Glomerular endothelial cell (primary cell): ENCODE results near the gene RALGPS1. TPM values are rescaled to one million over a fixed set of nuclear protein-coding genes. Genes with fewer than 3 reads are reported as not detected.

Experiments
- DNase-seq: peaks from one replicate; pipeline ENCODE4 v3.0.0-alpha.2; 2011; ENCODE audit warnings: low read depth, low spot score; ENCODE audit errors: extremely low read depth
- total RNA-seq: library from RNA; depleted of rRNA; stranded (reverse); fragments of >200 nt; gene quantifications from 2 replicates; pipeline ENCODE4 v1.2.3, GENCODE V29; 2015

Gene RALGPS1
- total RNA-seq, 1 donor from 2014 or later: 7.2 TPM

DNA sequence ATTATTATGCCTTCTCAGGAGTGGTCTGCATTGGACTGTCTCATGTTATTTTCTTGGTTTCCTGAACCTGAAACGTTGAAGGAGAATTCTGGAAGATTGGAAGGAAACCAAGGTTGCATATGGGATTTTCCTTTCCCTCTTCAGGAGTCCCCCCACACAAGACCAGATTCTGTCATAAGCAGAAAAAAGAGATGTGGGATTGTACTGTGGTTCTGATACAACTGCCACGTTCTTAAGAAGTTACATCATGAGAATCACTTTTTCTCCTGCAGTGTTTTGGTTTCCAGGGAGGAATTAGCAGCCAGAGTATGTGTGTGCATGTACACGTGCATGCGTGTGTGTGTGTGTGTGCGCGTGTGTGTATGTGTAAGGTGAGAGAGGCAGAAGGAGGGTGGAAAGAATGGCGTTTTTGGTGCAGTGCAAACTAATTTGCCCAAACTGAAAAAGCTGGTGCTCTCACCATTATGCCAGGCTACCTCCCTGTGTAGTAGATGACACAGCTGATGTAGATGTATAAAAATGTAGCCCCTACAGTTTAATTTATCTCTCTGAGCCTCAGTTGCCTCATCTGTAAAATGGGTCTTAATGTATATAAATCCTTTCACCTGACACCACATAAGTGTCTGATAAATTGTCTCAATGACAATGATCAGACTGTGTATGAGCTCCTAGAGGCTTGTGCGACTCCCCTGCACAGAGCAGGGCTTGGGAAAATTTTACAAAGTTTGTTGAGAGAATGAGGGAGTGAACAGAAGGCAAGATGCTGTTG, 38.6 kb downstream of the RALGPS1 start:
- no peak for DNase-seq

- no peak for DNase-seq
Measured at GRCh38 chr9:126955811-126956210, 41.2 kb downstream of the RALGPS1 start.

DNA sequence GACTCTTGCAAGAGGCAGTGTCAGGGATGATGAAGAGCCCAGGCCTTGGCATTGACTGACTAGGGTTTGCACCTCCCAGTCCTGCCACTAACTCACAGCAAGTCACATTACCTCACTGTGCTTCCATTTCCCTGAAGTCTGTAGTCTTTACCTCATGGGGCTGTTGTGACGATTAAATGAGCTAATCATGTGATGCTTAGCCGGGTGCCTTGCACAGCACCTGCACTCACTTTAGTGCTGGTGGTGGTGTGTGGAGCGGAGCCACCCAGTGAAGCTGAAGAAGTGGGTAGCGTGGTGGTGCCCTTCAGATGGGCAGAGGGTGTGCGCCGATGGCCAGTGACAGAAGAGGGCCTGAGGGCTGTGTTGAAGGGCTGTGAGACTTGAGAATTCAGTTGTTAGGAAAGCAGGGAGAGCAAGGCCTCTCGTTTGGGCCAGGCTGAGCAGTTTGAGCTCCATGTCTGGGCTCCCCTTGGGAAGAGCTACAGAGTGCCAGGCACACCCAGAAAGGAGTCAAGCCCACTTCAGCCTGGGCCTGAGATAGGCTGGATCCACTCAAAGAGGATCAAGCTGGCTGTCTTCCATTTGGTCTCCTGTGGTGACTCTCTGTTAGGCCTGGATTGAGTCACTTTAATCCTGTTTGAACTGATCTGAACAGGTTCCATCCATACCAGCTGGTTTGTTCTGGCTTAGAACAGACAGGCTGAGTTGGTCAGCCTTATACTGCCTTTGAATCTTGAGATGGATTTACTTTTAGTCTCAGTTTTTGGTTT, 42.5 kb downstream of the RALGPS1 start:
- DNase-seq: no peak

DNA sequence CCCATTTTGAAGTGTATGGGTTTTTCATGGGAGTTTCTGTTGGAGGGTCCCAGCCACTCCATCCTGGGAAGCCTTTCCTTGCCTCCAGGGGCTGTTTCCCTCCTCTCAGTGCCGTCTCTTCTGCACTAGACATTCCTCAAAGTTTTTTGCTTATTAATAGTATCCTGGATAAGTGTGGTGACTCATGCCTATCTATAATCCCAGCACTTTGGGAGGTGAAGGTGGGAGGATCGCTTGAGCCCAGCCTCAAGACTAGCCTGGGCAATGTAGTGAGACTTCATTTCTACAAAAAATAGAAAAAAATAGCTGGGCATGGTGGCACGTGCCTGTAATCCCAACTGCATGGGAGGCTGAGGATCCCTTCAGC, 43.1 kb downstream of the RALGPS1 start:
- DNase-seq: no peak

GRCh38 chr9:126959336-126959735, 44.8 kb downstream of the RALGPS1 start:
- DNase-seq: no peak

DNA sequence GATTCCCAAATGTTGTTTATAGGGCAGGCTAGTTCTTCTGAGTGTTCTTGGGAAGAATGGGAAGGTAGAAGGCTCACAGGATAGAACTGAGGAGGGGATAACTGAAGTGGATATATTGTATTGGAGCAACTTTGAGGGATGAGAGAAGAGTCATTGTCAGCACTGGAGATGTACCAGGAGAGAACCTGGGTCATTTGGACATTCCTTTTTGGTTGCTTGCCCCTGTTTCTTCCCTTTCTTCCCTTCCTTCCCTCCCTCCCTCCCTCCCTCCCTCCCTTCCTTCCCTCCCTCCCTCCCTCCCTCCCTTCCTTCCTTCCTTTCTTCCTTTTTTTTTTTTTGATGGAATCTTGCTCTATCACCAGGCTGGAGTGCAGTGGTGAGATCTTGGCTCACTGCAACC, 45.3 kb downstream of the RALGPS1 start:
- no peak for DNase-seq

DNA sequence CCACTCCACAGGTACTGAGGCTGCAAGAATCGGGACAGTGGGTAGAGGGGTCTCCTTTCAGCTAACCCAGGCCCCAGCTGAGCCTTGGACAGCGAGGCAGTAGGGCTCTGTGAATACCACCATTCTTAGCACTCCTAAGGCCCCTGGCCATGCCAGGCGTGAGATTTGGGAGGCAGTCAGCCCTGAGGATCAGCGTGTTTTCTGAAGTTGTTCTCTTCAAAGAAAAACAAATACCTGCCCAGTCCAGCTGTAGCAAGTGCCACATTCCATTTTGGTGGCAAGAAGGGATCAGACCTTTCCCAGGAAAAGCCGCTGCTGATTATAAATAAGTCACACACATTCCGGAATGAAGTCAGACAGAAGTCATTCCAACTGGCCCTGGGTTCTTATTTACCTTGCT, 47.8 kb downstream of the RALGPS1 start:
- no peak for DNase-seq

- DNase-seq: no peak
Measured at GRCh38 chr9:126965077-126965476, 50.5 kb downstream of the RALGPS1 start.

GRCh38 chr9:126965541-126966428, 51.2 kb downstream of the RALGPS1 start:
- DNase-seq: peak; percentile 29

DNA sequence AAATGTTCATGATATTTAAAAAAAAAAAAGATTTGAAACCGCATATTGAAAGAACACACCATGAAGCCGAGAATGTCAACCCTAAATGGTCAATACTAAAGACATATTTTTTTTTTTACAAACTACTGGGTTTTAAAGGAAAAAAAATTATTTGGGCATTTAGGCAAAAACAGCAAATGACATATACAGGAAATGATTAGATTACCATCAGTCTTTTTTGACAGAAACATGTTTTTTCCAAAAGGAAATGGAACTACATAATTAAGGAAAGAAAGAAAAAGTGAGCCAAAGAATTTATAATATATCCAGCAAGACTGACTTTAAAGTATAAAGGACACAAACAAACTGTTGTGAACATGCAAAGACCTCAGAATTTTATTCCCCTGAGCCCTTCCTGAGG, 56.7 kb downstream of the RALGPS1 start:
- DNase-seq: no peak

- no peak for DNase-seq
Measured at GRCh38 chr9:126973651-126974529, 59.3 kb downstream of the RALGPS1 start.

DNA sequence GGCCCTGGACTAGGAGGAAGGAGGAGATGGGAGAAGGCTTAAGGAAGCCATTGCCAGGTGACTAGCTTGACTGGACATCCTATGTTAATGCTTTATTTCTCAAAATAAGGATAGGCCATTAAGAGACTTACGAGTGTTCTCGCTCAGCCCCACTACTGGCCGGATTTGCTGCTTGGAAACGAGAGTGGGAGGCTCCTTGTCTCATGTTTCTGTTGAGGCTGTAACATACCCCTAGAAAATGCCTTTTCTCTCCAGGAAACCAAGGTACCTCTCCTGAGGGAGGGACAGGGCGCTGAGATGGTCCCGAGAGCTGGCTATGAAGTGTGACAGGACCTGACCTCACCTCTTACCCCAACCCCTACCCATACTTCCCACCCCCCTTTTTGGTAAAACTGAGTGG, 60.0 kb downstream of the RALGPS1 start:
- no peak for DNase-seq

DNA sequence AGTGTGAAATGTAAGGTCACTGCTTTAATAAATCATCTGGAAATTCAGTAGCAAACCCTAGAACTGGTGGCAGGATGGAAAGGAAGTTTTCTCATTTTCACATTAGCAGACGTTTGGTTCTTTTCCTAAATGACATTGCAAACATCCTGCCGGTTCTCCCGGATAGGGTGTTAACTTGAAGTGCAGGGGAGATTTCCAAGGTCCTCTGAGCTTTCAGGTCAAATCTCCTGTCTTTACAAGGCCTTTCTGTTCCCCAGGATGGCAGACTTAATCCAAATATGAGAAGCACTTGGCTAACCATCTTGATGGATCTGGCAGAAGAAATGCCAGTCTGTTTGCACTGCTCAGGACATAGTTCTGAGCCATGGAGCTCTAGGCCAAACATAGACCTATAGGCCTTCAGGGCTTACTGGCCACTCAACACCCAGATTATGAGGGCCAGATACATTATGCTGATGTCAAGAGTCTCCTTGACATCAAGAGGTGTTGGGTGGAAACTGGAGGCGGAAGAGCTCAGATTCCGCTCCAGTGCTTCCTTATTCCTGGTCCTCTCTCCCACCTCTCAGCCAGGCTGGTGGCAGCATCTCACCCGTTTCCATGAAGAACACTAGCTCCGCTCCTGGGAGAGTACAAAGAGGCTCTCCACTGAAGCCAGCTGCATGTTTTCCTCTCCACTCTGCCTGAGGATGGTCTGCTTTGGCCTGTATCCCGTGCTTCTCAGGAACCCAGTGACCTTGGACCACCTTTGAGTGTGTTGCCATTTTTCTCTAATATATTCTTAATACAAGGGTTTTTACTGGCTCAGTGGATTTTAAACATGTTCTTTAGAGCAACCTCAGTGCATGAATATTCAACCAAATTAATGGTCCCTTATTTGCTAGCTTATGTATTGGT, 61.0 kb downstream of the RALGPS1 start:
- no peak for DNase-seq

- no peak for DNase-seq
Measured at GRCh38 chr9:126979461-126979860, 64.9 kb downstream of the RALGPS1 start.

DNA sequence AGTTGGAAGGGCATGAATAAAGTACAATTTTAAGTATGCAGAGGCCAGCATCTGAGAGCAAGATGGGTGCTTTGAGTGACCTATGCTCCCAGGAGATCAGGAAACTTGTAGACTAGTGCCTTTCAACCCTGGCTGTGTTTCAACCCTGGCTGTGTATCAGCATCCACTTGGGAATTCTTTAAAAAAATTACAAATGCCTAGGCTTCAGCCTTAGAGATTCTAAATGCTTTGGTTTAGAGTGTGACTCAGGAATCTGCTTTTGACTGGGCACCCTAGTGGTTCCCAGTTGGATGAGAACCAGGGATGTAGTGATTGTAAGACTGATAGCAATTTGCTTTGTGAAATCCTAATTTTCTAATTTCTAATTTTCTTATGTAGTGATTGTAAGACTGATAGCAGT, 65.6 kb downstream of the RALGPS1 start:
- no peak for DNase-seq

- DNase-seq: no peak
Measured at GRCh38 chr9:126981218-126981617, 66.6 kb downstream of the RALGPS1 start.

- no peak for DNase-seq
Measured at GRCh38 chr9:126982215-126983002, 67.8 kb downstream of the RALGPS1 start.

- DNase-seq: no peak
Measured at GRCh38 chr9:126983767-126984166, 69.2 kb downstream of the RALGPS1 start.

DNA sequence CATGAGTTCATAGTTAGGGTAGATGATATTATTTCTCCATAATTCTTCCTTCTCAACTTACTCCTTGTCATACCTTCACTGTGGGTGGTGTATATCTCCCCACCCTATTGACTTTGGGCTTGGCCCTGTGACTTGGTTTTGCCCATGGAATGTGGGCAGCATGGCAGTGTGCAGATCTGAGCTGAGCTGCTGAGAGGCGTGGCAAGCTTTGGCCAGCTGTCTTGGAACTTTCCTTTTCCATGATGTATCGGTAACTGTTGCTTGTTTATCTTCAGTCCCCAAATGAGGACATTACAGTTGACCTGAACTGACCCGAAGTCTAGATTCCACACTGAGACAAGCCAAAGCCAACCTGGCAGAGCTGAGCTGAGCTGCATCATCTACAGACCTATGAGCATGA, 70.4 kb downstream of the RALGPS1 start:
- DNase-seq: no peak
